K562 treated with DMSO at 1 percent for 4 hours (cell line): ENCODE measurements around the gene PDCD10. TPM values are rescaled to one million over a fixed set of nuclear protein-coding genes. Genes with fewer than 3 reads are reported as not detected.

ENCODE experiments used
- total RNA-seq: library from RNA; unstranded; fragments of 300-600 nt; gene quantifications from 2 replicates; pipeline ENCODE4 v1.2.3, GENCODE V29; 2022; ENCODE audit not compliant: insufficient read depth

PDCD10 gene
- 38.3 and 40.5 TPM in 2 replicates for total RNA-seq

DNA sequence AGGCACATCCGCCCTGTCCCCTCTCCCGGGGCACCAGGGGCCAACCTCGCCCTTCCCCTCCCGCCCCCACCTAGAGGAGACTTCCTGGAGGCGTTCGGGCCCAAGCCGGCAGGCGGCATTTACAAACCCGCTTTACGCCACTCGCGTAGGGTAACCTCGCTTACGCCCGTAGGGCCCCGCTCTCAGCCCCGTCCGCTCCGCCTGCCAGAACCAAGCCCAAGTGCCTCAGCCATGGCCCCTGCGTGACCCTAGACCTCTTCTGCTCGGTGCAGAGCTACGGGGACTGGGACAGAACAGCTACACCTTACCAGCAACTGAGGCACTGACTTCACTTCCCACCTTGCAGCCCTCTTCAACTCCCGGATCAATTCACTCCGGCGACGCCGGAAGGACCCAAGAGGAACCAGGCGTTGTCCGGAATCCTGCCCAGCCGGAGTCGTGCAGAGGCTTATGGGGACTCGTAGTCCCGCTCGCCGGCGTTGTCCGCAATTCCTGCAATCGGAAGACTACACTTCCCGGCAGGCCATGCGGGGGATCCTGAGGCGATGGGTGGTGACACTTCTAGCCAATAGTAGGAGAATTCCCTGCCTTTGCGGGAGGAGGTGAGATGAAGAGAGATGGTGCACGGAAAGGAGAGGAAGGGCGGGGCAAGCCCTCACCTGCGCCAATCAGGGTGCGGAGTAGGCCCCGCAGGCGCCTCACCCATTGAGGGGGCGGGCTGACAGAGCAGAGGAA, at the start of gene PDCD10:
TSS of gene PDCD10 (minus strand) at position 395 of the 735 bp plus-strand sequence. CDS start 14,735 bp downstream, outside the sequence.

GRCh38 chr3:167735233-167736138, 794 bp upstream of the PDCD10 start, which contains the start of gene SERPINI1:
SERPINI1 (plus strand) TSS chr3:167735721; CDS start chr3:167789129, 53,408 bp downstream.

GRCh38 chr3:167653760-167654159, 80.9 kb downstream of the PDCD10 start, which contains the start of gene WDR49:
WDR49 (minus strand) TSS chr3:167653942; CDS start chr3:167653425, 517 bp downstream.

Other genes starting within 250 kb of the PDCD10 start
- gene WDR49, start 81.0 kb downstream of the PDCD10 start, total RNA-seq: not detected in 2 replicates
- 4.2 and 12.1 TPM in 2 replicates for gene SERPINI1, start 829 bp upstream of the PDCD10 start, total RNA-seq